GM18502 (cell line): ENCODE measurements around the gene CCL22.
"Not testable (repeated sequence)": the region's sequence is repeated elsewhere in the genome, so short reads cannot be mapped to it uniquely, and the experiment has no call there.

Experiments used
- ATAC-seq: cut with Tn5 transposase; IDR thresholded peaks from one replicate; pipeline ENCODE4 v1.9.1; 2021; ENCODE audit warnings: mild to moderate bottlenecking; ENCODE audit not compliant: unreplicated experiment, poor library complexity

Gene CCL22

GRCh38 chr16:57374067-57374534 is 15.5 kb downstream of the CCL22 start:
- ATAC-seq: no peak

DNA sequence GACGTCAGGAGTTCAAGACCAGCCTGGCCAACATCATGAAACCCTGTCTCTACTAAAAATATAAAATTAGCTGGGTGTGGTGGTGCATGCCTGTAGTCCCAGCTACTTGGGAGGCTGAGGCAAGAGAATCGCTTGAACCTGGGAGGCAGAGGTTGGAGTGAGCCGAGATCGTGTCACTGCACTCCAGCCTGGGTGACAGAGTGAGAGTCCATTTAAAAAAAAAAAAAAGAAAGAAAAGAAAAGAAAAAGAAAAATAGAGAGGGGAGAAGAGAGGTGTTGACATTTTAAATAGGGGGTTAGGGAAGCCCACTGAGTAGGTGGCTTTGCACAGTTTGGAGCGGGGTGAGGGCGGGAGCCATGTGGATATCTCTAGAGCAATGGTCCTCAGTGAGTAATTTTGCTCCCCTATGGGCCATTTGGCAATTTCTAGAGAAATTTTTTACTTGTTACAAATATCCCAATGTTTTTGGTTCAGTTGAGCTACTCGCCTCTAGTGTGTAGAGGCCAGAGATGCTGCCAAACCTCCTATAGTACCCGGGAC is 16.4 kb downstream of the CCL22 start:
- ATAC-seq: not testable (repeated sequence)

GRCh38 chr16:57376313-57376818 is 17.8 kb downstream of the CCL22 start:
- no peak for ATAC-seq

GRCh38 chr16:57377080-57377841 is 18.7 kb downstream of the CCL22 start:
- peak; percentile 75 for ATAC-seq

DNA sequence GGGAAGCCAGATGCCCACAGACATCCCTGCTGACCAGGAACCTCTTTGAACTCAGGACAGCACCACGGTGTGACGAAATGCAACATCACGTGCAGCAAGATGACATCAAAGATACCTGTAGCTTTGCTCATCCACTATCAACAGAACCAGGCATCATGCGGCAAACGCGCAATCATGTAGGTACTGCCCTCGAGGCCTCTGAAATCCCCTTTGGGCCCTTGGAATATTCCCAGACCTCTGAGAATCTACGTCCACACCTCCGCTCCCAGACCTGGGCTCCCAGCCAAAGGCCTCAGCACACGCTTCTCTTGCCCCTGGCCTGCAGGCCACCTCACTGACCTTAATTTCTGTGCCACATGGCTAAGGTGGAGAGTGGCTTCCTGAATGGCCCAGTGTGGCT is 21.0 kb downstream of the CCL22 start:
- no peak for ATAC-seq

DNA sequence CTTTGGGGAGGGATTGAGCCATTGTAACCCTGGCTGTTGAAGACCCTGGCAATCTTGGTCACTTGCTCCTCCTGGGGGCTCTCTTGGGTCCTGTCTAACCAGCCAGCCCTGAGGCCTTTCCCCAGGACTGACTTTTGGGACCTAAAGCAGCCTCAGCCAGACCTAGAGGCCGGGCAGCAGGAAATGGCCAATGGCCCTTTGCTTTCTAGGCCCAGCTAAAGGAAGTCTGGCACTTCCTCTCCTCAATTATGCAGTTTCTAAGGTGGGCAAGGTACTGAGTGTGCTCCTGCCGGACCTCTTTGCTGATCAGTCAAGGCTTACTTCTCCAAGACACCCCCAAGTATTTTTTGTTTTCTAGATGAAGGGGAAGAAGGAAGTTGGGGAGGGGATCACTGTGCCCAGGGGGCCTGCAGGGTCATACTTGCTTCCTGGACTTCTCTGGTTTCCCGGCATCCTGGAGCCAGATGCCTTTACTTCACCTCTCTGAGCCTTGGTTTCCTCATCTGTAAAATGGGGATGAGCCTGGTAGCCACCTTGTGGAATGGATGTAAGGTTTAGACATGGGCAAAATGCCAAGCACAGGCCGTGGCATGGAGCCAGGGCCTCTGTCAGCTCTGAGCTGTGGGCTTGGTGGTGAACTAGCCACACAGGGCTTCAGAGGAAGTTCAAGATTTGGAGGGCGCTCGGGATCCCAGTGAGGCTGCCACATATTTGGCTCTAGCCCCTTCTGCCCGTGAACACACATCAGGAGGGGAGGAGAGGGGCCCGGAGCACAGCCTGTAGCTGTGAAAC is 22.3 kb downstream of the CCL22 start:
- no peak for ATAC-seq

DNA sequence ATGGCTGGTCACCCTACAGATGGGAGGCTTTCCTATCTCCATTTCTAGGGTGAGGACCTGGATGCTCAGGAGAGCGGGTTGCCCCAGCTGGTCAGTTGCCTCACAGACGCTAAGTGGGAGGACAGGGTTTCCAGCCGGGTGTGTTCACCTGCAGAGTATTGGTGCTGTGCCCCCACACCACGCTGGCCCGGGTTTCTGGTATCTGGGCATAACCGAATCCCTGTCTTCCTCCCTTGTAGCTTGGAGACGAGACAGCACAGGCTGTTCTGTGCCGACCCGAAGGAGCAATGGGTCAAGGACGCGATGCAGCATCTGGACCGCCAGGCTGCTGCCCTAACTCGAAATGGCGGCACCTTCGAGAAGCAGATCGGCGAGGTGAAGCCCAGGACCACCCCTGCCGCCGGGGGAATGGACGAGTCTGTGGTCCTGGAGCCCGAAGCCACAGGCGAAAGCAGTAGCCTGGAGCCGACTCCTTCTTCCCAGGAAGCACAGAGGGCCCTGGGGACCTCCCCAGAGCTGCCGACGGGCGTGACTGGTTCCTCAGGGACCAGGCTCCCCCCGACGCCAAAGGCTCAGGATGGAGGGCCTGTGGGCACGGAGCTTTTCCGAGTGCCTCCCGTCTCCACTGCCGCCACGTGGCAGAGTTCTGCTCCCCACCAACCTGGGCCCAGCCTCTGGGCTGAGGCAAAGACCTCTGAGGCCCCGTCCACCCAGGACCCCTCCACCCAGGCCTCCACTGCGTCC is 23.4 kb downstream of the CCL22 start:
- ATAC-seq: no peak

DNA sequence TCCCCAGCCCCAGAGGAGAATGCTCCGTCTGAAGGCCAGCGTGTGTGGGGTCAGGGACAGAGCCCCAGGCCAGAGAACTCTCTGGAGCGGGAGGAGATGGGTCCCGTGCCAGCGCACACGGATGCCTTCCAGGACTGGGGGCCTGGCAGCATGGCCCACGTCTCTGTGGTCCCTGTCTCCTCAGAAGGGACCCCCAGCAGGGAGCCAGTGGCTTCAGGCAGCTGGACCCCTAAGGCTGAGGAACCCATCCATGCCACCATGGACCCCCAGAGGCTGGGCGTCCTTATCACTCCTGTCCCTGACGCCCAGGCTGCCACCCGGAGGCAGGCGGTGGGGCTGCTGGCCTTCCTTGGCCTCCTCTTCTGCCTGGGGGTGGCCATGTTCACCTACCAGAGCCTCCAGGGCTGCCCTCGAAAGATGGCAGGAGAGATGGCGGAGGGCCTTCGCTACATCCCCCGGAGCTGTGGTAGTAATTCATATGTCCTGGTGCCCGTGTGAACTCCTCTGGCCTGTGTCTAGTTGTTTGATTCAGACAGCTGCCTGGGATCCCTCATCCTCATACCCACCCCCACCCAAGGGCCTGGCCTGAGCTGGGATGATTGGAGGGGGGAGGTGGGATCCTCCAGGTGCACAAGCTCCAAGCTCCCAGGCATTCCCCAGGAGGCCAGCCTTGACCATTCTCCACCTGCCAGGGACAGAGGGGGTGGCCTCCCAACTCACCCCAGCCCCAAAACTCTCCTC is 24.1 kb downstream of the CCL22 start:
- no peak for ATAC-seq

DNA sequence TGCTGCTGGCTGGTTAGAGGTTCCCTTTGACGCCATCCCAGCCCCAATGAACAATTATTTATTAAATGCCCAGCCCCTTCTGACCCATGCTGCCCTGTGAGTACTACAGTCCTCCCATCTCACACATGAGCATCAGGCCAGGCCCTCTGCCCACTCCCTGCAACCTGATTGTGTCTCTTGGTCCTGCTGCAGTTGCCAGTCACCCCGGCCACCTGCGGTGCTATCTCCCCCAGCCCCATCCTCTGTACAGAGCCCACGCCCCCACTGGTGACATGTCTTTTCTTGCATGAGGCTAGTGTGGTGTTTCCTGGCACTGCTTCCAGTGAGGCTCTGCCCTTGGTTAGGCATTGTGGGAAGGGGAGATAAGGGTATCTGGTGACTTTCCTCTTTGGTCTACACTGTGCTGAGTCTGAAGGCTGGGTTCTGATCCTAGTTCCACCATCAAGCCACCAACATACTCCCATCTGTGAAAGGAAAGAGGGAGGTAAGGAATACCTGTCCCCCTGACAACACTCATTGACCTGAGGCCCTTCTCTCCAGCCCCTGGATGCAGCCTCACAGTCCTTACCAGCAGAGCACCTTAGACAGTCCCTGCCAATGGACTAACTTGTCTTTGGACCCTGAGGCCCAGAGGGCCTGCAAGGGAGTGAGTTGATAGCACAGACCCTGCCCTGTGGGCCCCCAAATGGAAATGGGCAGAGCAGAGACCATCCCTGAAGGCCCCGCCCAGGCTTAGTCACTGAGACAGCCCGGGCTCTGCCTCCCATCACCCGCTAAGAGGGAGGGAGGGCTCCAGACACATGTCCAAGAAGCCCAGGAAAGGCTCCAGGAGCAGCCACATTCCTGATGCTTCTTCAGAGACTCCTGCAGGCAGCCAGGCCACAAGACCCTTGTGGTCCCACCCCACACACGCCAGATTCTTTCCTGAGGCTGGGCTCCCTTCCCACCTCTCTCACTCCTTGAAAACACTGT is 25.0 kb downstream of the CCL22 start:
- ATAC-seq: no peak

- no peak for ATAC-seq
Measured at GRCh38 chr16:57384248-57385070, 25.9 kb downstream of the CCL22 start.

- no peak for ATAC-seq
Measured at GRCh38 chr16:57385083-57385482, 26.5 kb downstream of the CCL22 start.

DNA sequence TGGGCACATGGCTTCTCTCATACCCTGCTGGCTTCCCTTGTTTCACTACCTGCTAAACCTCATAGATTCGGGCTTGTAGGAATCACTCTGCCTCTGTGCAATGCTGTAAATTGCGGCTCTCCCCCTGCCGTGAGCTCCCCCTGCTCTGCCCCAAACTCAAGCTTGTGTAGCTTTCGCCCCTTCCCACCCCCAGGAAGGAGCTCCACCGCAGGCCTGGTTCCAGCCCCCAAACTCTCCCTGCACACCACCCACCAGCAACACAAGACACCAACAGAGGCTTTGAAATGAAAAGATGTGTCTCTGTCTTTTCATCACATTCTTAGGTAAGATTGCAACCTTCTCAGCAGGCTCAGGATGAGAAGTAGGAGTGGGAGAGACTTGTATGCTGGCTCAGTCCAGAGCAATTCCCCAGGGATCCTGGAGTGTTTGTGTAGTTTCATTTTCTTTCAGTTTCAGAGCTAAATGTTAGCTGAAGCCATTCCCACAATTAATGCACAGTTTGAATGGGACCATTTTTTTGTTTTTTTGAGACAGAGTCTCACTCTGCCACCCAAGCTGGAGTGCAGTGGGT is 27.9 kb downstream of the CCL22 start:
- no peak for ATAC-seq

- ATAC-seq: peak; percentile 40
Measured at GRCh38 chr16:57387598-57388354, 29.2 kb downstream of the CCL22 start.

- ATAC-seq: peak; percentile 54
Measured at GRCh38 chr16:57388359-57389086, 29.9 kb downstream of the CCL22 start.

DNA sequence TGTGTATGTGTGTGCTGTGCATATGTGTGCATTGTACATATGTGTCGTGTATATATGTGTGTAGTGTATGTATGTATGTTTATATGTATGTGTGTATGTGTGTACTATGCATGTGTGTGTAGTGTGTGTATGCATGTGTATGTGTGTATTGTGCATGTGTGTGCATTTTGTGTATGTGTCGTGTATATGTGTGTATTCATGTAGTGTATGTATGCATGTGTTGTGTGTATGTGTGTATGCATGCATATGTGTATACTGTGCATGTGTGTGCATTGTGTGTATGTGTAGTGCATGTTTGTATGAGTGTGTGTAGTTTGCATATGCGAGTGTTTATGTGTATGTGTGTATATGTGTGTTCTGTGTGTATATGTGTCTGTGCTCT is 30.5 kb downstream of the CCL22 start:
- ATAC-seq: no peak

- ATAC-seq: no peak
Measured at GRCh38 chr16:57390636-57391295, 32.2 kb downstream of the CCL22 start.
